ENCODE results near the gene KLHDC7A. TPM values are rescaled to one million over a fixed set of nuclear protein-coding genes. Genes with fewer than 3 reads are reported as not detected.

KLHDC7A gene
- polyA plus RNA-seq, 1 donor: 4.0 TPM

Other genes with a start within 250 kb of the KLHDC7A start
- gene PAX7, start 149.9 kb downstream of the KLHDC7A start, polyA plus RNA-seq: 0.06 TPM